HG03439 (cell line): Measurements from ENCODE around the gene SULF2.

Experiments
- ATAC-seq: cut with Tn5 transposase; IDR thresholded peaks from one replicate; pipeline ENCODE4 v1.9.1; 2021; ENCODE audit warnings: mild to moderate bottlenecking, moderate library complexity; ENCODE audit not compliant: unreplicated experiment

Gene SULF2

GRCh38 chr20:47659904-47660601 is 125.2 kb downstream of the SULF2 start:
- ATAC-seq = no peak

GRCh38 chr20:47656318-47656717 is 129.0 kb downstream of the SULF2 start:
- ATAC-seq = no peak

- ATAC-seq = no peak
These were observed 129.6 kb downstream of the SULF2 start for GRCh38 chr20:47655635-47656034.

- ATAC-seq = no peak
These were observed 130.9 kb downstream of the SULF2 start for GRCh38 chr20:47654370-47654769.

GRCh38 chr20:47653869-47654268 is 131.4 kb downstream of the SULF2 start:
- ATAC-seq = no peak

- no peak for ATAC-seq
These were observed 132.5 kb downstream of the SULF2 start for GRCh38 chr20:47652794-47653193.

- no peak for ATAC-seq
These were observed 133.0 kb downstream of the SULF2 start for GRCh38 chr20:47652301-47652700.

GRCh38 chr20:47648943-47649342 is 136.3 kb downstream of the SULF2 start:
- ATAC-seq = no peak

GRCh38 chr20:47647994-47648393 is 137.3 kb downstream of the SULF2 start:
- no peak for ATAC-seq

- no peak for ATAC-seq
These were observed 139.6 kb downstream of the SULF2 start for GRCh38 chr20:47645632-47646031.

GRCh38 chr20:47642624-47643023 is 142.7 kb downstream of the SULF2 start:
- no peak for ATAC-seq

- ATAC-seq = no peak
These were observed 143.2 kb downstream of the SULF2 start for GRCh38 chr20:47642118-47642517.

GRCh38 chr20:47638851-47639250 is 146.4 kb downstream of the SULF2 start:
- no peak for ATAC-seq

GRCh38 chr20:47635256-47635655 is 150.0 kb downstream of the SULF2 start:
- ATAC-seq = no peak

- no peak for ATAC-seq
These were observed 154.2 kb downstream of the SULF2 start for GRCh38 chr20:47631078-47631477.

- no peak for ATAC-seq
These were observed 155.4 kb downstream of the SULF2 start for GRCh38 chr20:47629907-47630306.

- no peak for ATAC-seq
These were observed 157.7 kb downstream of the SULF2 start for GRCh38 chr20:47627540-47627939.

- no peak for ATAC-seq
These were observed 162.1 kb downstream of the SULF2 start for GRCh38 chr20:47623206-47623605.

GRCh38 chr20:47622118-47622665 is 163.1 kb downstream of the SULF2 start:
- ATAC-seq = no peak

- ATAC-seq = no peak
These were observed 164.2 kb downstream of the SULF2 start for GRCh38 chr20:47620808-47621805.

- no peak for ATAC-seq
These were observed 166.8 kb downstream of the SULF2 start for GRCh38 chr20:47618479-47618878.
